ENCODE data around the gene GRID2.

DNA sequence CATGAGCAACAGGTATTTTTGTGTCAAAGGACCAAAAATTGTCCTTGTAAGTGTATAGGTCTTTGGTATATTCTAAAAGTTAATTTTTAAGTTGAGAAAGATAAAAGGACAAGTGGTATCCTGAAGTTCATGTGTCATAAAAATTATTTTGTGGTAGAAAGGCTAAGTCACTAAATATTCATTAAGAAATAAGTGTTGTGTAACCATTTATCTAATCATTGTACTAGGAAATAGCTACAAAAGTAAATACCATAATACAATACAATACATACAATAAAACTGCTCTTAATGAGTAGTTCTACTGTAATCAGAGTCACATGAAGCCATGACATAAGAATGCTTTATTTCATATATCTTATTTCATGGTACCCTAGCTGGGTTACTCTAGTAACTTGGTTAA, 1442.3 kb downstream of the GRID2 start:
- TF ChIP-seq, protein P1, sequence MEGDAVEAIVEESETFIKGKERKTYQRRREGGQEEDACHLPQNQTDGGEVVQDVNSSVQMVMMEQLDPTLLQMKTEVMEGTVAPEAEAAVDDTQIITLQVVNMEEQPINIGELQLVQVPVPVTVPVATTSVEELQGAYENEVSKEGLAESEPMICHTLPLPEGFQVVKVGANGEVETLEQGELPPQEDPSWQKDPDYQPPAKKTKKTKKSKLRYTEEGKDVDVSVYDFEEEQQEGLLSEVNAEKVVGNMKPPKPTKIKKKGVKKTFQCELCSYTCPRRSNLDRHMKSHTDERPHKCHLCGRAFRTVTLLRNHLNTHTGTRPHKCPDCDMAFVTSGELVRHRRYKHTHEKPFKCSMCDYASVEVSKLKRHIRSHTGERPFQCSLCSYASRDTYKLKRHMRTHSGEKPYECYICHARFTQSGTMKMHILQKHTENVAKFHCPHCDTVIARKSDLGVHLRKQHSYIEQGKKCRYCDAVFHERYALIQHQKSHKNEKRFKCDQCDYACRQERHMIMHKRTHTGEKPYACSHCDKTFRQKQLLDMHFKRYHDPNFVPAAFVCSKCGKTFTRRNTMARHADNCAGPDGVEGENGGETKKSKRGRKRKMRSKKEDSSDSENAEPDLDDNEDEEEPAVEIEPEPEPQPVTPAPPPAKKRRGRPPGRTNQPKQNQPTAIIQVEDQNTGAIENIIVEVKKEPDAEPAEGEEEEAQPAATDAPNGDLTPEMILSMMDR (IDR thresholded peaks at IDR 0.05): no peak
- TF ChIP-seq POLR2A (IDR thresholded peaks at IDR 0.05): no peak
